ENCODE results near the gene GFER. TPM values are rescaled to one million over a fixed set of nuclear protein-coding genes. Genes with fewer than 3 reads are reported as not detected.

GFER gene
- total RNA-seq, 1 donor from 2014 or later: 34.3 TPM

- DNase-seq (ENCODE audit: low spot score): no peak
Measured at GRCh38 chr16:1990351-1991134, 6.5 kb downstream of the GFER start.

- no peak for DNase-seq (ENCODE audit: low spot score)
Measured at GRCh38 chr16:1991135-1991551, 7.2 kb downstream of the GFER start.

GRCh38 chr16:1991588-1991947, 7.6 kb downstream of the GFER start:
- DNase-seq (ENCODE audit: low spot score): no peak

- peak; percentile 97 for DNase-seq (ENCODE audit: low spot score)
Measured at GRCh38 chr16:1991948-1992703, 8.1 kb downstream of the GFER start.

- DNase-seq (ENCODE audit: low spot score): no peak
Measured at GRCh38 chr16:1992704-1993317, 8.8 kb downstream of the GFER start.

- DNase-seq (ENCODE audit: low spot score): no peak
Measured at GRCh38 chr16:1993731-1994131, 9.7 kb downstream of the GFER start.

- DNase-seq (ENCODE audit: low spot score): no peak
Measured at GRCh38 chr16:1997494-1998359, 13.7 kb downstream of the GFER start.

GRCh38 chr16:1998360-1998835, 14.4 kb downstream of the GFER start:
- no peak for DNase-seq (ENCODE audit: low spot score)

- DNase-seq (ENCODE audit: low spot score): no peak
Measured at GRCh38 chr16:1998852-1999801, 15.1 kb downstream of the GFER start.

- DNase-seq (ENCODE audit: low spot score): no peak
Measured at GRCh38 chr16:1999866-2000514, 16.0 kb downstream of the GFER start.

- DNase-seq (ENCODE audit: low spot score): no peak
Measured at GRCh38 chr16:2001035-2001434, 17.0 kb downstream of the GFER start.

GRCh38 chr16:2001456-2002355, 17.7 kb downstream of the GFER start:
- DNase-seq (ENCODE audit: low spot score): no peak

GRCh38 chr16:2002406-2003230, 18.6 kb downstream of the GFER start:
- no peak for DNase-seq (ENCODE audit: low spot score)

- DNase-seq (ENCODE audit: low spot score): no peak
Measured at GRCh38 chr16:2003231-2003826, 19.3 kb downstream of the GFER start.

GRCh38 chr16:2003827-2004641, 20.0 kb downstream of the GFER start:
- DNase-seq (ENCODE audit: low spot score): peak; percentile 82

GRCh38 chr16:2004795-2005517, 21.0 kb downstream of the GFER start:
- no peak for DNase-seq (ENCODE audit: low spot score)
